GM10847 (cell line): ENCODE measurements around the gene CTNNA2.

Source experiments
- POLR2A ChIP-seq: IDR thresholded peaks from 2 replicates; pipeline ENCODE4 v1.6.1; 2011; ENCODE audit not compliant: insufficient read length; ENCODE audit errors: extremely low read depth

CTNNA2 gene

GRCh38 chr2:80016171-80016570 is 503.3 kb downstream of the CTNNA2 start:
- TF ChIP-seq POLR2A = no peak

GRCh38 chr2:80019571-80020460 is 507.0 kb downstream of the CTNNA2 start:
- TF ChIP-seq POLR2A = no peak

GRCh38 chr2:80022018-80022417 is 509.2 kb downstream of the CTNNA2 start:
- no peak for TF ChIP-seq POLR2A

GRCh38 chr2:80026040-80026729 is 513.3 kb downstream of the CTNNA2 start:
- no peak for TF ChIP-seq POLR2A

GRCh38 chr2:80028051-80028450 is 515.2 kb downstream of the CTNNA2 start:
- no peak for TF ChIP-seq POLR2A

- TF ChIP-seq POLR2A = no peak
These were observed 515.7 kb downstream of the CTNNA2 start for GRCh38 chr2:80028584-80028983.

GRCh38 chr2:80030135-80030534 is 517.3 kb downstream of the CTNNA2 start:
- TF ChIP-seq POLR2A = no peak

GRCh38 chr2:80035749-80036285 is 523.0 kb downstream of the CTNNA2 start:
- TF ChIP-seq POLR2A = no peak

- no peak for TF ChIP-seq POLR2A
These were observed 524.5 kb downstream of the CTNNA2 start for GRCh38 chr2:80037310-80037709.

- no peak for TF ChIP-seq POLR2A
These were observed 527.4 kb downstream of the CTNNA2 start for GRCh38 chr2:80040226-80040625.

GRCh38 chr2:80042635-80043034 is 529.8 kb downstream of the CTNNA2 start:
- no peak for TF ChIP-seq POLR2A

- TF ChIP-seq POLR2A = no peak
These were observed 535.4 kb downstream of the CTNNA2 start for GRCh38 chr2:80048296-80048695.

GRCh38 chr2:80050246-80050645 is 537.4 kb downstream of the CTNNA2 start:
- no peak for TF ChIP-seq POLR2A

- no peak for TF ChIP-seq POLR2A
These were observed 540.9 kb downstream of the CTNNA2 start for GRCh38 chr2:80053522-80054345.

GRCh38 chr2:80054346-80054675 is 541.5 kb downstream of the CTNNA2 start:
- no peak for TF ChIP-seq POLR2A
